CD4-positive, alpha-beta T cell treated with Interleukin-6 at 100 ng/mL for 8 hours (primary cell): ENCODE results near the gene LURAP1L.

Experiments used
- DNase-seq: peaks from one replicate; pipeline ENCODE4 v3.0.0-alpha.2; 2020; ENCODE audit warnings: mixed read lengths, low spot score

LURAP1L gene

GRCh38 chr9:12777121-12778022, 2.6 kb downstream of the LURAP1L start:
- no peak for DNase-seq

- DNase-seq: no peak
These were observed 3.6 kb downstream of the LURAP1L start for GRCh38 chr9:12778389-12778788.

- no peak for DNase-seq
These were observed 6.5 kb downstream of the LURAP1L start for GRCh38 chr9:12781226-12781733.

- no peak for DNase-seq
These were observed 9.1 kb downstream of the LURAP1L start for GRCh38 chr9:12783767-12784460.

GRCh38 chr9:12784461-12785259, 9.8 kb downstream of the LURAP1L start:
- DNase-seq: no peak

GRCh38 chr9:12785260-12785770, 10.5 kb downstream of the LURAP1L start:
- DNase-seq: no peak

GRCh38 chr9:12785941-12786340, 11.1 kb downstream of the LURAP1L start:
- DNase-seq: no peak

GRCh38 chr9:12790001-12790400, 15.2 kb downstream of the LURAP1L start:
- no peak for DNase-seq

- no peak for DNase-seq
These were observed 16.1 kb downstream of the LURAP1L start for GRCh38 chr9:12790883-12791282.

- DNase-seq: no peak
These were observed 19.4 kb downstream of the LURAP1L start for GRCh38 chr9:12794101-12794799.

- DNase-seq: no peak
These were observed 21.8 kb downstream of the LURAP1L start for GRCh38 chr9:12796601-12797000.

- no peak for DNase-seq
These were observed 22.2 kb downstream of the LURAP1L start for GRCh38 chr9:12797037-12797436.

- DNase-seq: no peak
These were observed 23.4 kb downstream of the LURAP1L start for GRCh38 chr9:12798066-12798770.

- no peak for DNase-seq
These were observed 26.4 kb downstream of the LURAP1L start for GRCh38 chr9:12801187-12801586.

- no peak for DNase-seq
These were observed 26.8 kb downstream of the LURAP1L start for GRCh38 chr9:12801663-12802062.

- no peak for DNase-seq
These were observed 27.3 kb downstream of the LURAP1L start for GRCh38 chr9:12802093-12802492.

- DNase-seq: no peak
These were observed 33.7 kb downstream of the LURAP1L start for GRCh38 chr9:12808569-12808968.

- no peak for DNase-seq
These were observed 34.9 kb downstream of the LURAP1L start for GRCh38 chr9:12809720-12810119.

GRCh38 chr9:12811935-12812334, 37.1 kb downstream of the LURAP1L start:
- no peak for DNase-seq

GRCh38 chr9:12812710-12813109, 37.9 kb downstream of the LURAP1L start:
- DNase-seq: no peak

- no peak for DNase-seq
These were observed 38.7 kb downstream of the LURAP1L start for GRCh38 chr9:12813533-12813932.
